OCI-LY3 (cell line): ENCODE data around the gene MBOAT1.

Experiments
- CTCF ChIP-seq: fragments of 200-600, 300-600 bp; sonication (generic); IDR thresholded peaks from 2 replicates; pipeline ENCODE4 v1.5.1; 2014; ENCODE audit warnings: antibody characterized with exemption, low read length, low read depth
- EZH2phosphoT487 ChIP-seq: fragments of 200-600 bp; shearing (Covaris generic); IDR thresholded peaks from 2 replicates; pipeline ENCODE4 v1.6.1; 2018; ENCODE audit warnings: antibody characterized with exemption, mixed run types, low read depth

GRCh38 chr6:20242397-20242796, 30.1 kb upstream of the MBOAT1 start:
- TF ChIP-seq CTCF (no peak), EZH2phosphoT487 (no peak)
